Measurements from ENCODE around the gene VILL.

Gene VILL

DNA sequence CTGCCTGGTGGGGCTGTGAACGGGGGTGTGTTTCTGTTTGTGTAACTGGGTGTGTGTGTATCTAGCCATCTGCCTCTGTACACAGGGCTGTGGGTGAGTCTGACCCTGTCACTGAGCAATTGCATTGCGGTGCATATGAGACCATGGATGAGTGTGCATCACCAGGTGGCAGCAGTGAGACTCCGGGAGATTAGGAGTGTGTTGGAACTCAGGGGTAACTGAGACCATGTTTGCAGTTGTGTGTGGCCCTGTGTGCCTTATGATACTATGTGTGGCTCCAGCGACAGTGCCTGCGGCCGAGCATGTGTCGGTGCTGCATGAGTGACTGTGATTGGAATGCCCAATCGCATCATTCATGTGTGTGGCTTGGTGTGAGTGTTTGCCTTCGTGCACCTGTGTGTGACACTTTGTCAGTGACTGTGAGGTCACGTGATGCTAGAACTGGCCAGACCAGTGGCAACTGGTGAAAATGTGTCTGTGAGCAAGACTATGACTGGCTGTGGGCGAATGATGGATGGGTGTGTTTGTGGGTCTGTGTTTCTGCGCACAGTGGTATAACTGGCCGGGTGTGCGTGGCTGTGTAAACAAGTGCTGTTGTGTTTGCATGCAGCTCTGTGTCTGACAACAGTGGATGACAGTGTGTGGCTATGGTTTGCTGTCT is 14.0 kb downstream of the VILL start:
- Mint-ChIP-seq H3K27ac (no peak overlapping the region), H3K9me3 (no peaks in the 10 kb centered on the region), H3K36me3 (ENCODE audit: low read depth) (peaks cover 29% of the 10 kb centered on the region), H3K27me3 (ENCODE audit: low read depth) (no peaks in the 10 kb centered on the region), H3K4me1 (ENCODE audit: low read depth) (peaks cover 8% of the 10 kb centered on the region), H3K4me3 (no peak overlapping the region)
- DNase-seq (ENCODE audit: low spot score): peak; percentile 29

DNA sequence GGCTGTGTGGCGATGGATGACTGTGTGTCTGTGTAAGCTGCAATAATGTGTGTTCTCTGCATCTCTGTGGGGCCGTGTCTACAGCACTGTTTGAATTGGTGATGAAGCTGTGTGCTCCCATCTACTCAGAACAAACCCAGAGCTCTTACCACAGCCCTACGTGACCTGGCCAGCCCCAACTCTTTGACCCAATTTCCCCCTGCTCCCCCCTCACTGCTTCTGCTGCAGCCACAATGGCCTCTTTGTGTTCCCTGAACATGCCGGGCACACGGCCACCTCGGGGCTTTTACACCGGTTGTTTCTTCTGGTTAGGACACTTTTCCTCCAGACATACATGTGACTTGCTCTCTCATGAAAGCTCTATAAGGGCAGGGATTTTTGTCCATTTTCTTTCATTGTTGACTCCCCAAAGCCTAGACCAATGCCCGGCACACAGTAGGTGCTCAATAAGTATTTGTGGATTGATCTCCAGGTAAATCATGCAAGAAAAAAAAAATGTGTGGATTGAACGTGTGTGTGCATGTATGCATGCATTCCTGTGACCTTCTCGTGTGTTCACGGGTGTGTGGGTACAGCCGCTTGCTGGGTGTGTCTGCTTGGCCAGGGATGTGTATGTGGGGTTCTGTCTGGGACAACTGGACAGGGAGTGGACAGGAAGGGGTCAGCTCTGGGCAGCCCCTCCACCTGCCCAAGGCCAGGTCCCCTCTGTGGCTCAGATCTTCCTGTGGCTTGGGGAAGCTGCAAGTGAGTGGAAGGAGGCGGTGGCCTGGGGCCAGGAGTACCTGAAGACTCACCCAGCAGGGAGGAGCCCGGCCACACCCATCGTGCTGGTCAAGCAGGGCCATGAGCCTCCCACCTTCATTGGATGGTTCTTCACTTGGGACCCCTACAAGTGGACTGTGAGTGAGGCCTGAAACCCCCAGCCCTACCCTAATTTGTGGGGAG is 14.8 kb downstream of the VILL start:
- Mint-ChIP-seq H3K27me3 (ENCODE audit: low read depth) (no peaks in the 10 kb centered on the region), H3K9me3 (no peaks in the 10 kb centered on the region), H3K4me3 (no peak overlapping the region), H3K36me3 (ENCODE audit: low read depth) (peaks cover 25% of the 10 kb centered on the region), H3K27ac (no peak overlapping the region), H3K4me1 (ENCODE audit: low read depth) (peaks cover 7% of the 10 kb centered on the region)
- DNase-seq (ENCODE audit: low spot score): no peak

DNA sequence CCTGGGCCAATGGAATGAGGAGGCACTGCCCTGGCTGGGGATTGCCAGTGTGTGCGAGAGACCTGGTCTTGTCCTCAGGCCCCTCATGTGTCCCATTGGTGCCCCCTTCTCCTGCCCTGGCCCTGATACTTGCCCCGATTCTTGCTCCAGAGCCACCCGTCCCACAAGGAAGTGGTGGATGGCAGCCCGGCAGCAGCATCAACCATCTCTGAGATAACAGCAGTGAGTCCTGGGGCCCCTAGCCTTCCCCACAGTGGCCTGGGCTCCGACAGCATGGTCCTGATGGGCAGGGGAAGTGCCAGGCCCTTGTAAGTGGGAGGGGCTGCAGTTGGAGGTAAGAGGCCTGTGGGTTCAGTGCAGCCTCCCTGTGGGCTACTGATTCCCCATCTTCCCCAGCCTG is 15.4 kb downstream of the VILL start:
- Mint-ChIP-seq H3K9me3 (no peaks in the 10 kb centered on the region), H3K4me1 (ENCODE audit: low read depth) (peaks cover 7% of the 10 kb centered on the region), H3K36me3 (ENCODE audit: low read depth) (peaks cover 25% of the 10 kb centered on the region), H3K27ac (no peak overlapping the region), H3K4me3 (no peak overlapping the region), H3K27me3 (ENCODE audit: low read depth) (no peaks in the 10 kb centered on the region)
- DNase-seq (ENCODE audit: low spot score): no peak

DNA sequence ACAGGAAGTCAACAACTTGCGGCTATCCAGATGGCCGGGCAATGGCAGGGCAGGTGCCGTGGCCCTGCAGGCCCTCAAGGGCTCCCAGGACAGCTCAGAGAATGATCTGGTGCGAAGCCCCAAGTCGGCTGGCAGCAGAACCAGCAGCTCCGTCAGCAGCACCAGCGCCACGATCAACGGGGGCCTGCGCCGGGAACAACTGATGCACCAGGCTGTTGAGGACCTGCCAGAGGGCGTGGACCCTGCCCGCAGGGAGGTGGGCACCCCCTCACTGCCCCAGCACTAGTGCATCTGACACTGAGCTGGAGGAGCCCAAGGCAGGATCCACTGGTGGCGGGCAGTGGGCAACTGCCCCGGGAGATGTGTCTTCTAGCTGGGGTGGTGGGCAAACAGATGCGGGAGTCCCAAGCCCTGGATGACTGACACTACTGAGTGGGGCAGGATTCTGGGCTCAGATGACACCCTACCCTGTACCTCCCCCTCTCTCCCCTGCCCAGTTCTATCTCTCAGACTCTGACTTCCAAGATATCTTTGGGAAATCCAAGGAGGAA is 15.9 kb downstream of the VILL start:
- Mint-ChIP-seq H3K36me3 (ENCODE audit: low read depth) (peaks cover 25% of the 10 kb centered on the region), H3K4me3 (no peak overlapping the region), H3K4me1 (ENCODE audit: low read depth) (peaks cover 7% of the 10 kb centered on the region), H3K9me3 (no peaks in the 10 kb centered on the region), H3K27me3 (ENCODE audit: low read depth) (no peaks in the 10 kb centered on the region), H3K27ac (no peak overlapping the region)
- no peak for DNase-seq (ENCODE audit: low spot score)

DNA sequence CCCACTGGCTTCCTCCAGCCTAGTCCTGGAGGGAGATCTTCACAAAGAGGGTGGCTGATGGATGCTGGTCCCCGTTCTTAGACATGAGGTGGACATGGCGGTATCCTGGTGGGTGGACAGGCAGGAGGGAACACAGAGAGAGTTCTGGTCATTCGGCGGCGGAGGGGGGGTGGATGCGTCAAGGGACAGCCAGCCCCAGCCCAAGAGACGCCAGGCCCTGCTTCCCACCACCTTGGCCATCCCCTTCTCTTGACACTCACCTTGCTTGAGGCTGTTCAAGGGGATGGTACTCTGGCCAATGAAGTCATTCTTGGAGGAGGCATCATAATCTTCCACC is 17.1 kb downstream of the VILL start:
- DNase-seq (ENCODE audit: low spot score): no peak
- H3K9me3 Mint-ChIP-seq: no peaks in the 10 kb centered on the region
- H3K36me3 Mint-ChIP-seq (ENCODE audit: low read depth): peaks cover 20% of the 10 kb centered on the region
- H3K4me3 Mint-ChIP-seq: no peak overlapping the region
- H3K27ac Mint-ChIP-seq: no peak overlapping the region
- peaks cover 7% of the 10 kb centered on the region for H3K4me1 Mint-ChIP-seq (ENCODE audit: low read depth)
- no peaks in the 10 kb centered on the region for H3K27me3 Mint-ChIP-seq (ENCODE audit: low read depth)

DNA sequence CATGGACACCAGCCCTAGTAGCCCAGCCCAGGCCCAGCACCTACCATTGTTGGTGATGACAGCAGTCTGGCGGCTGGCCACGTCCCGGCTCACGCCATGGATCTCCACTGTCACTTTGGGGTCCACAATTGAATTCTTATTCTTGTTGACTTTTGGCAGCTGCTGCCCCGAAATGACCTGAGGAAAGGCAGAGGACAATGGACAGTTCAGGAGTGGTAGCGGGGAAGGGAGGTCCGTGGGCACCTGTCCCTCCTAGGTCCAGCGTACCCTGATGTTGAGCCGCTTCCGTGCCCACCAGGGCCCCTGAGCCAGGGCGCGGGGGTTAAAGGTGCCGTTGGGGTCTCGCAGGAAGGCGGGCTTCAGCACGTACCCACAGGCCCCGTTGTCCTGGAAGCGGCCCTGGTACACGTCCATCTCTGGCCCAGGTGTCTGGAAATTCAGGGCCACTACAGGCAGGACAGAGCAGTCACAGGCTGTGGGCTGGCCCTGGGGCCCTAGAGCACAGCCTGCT is 17.7 kb downstream of the VILL start:
- no peak for DNase-seq (ENCODE audit: low spot score)
- H3K9me3 Mint-ChIP-seq: no peaks in the 10 kb centered on the region
- peaks cover 18% of the 10 kb centered on the region for H3K36me3 Mint-ChIP-seq (ENCODE audit: low read depth)
- H3K27ac Mint-ChIP-seq: no peak overlapping the region
- H3K27me3 Mint-ChIP-seq (ENCODE audit: low read depth): no peaks in the 10 kb centered on the region
- no peak overlapping the region for H3K4me3 Mint-ChIP-seq
- peaks cover 5% of the 10 kb centered on the region for H3K4me1 Mint-ChIP-seq (ENCODE audit: low read depth)

DNA sequence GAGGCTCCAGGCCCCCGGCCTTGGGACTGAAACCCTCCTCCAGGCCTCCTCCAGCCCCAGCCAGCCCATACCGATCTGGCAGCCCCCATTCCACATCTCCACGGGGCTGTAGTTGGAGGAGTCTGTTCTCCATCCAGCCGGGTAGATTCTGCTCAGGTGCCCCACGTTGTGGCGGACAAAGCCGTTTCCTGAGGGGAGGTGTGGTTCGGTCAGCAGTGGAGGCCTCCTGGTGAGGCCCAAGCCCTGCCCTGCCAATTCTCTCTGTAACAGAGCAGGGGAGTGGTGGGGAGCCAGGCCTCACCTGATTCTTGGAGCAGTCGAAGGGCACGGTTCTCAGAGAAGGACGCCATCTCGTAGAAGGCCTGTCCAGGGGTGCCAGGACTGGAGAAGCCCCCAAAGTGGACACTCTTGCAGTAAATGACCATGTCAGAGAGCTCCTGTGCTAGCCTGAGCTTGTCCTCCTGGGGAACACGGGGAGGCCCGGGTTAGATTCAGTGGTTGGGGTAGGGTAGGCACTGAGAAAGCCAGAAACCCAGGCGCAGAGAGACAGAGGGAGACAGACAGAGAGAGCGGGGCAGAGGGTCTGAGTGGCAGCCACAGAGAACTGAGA is 18.5 kb downstream of the VILL start:
- Mint-ChIP-seq H3K27ac (peak overlapping the region; percentile 26), H3K36me3 (ENCODE audit: low read depth) (peaks cover 16% of the 10 kb centered on the region), H3K4me3 (no peak overlapping the region), H3K27me3 (ENCODE audit: low read depth) (no peaks in the 10 kb centered on the region), H3K9me3 (no peaks in the 10 kb centered on the region), H3K4me1 (ENCODE audit: low read depth) (peaks cover 5% of the 10 kb centered on the region)
- DNase-seq (ENCODE audit: low spot score): no peak

DNA sequence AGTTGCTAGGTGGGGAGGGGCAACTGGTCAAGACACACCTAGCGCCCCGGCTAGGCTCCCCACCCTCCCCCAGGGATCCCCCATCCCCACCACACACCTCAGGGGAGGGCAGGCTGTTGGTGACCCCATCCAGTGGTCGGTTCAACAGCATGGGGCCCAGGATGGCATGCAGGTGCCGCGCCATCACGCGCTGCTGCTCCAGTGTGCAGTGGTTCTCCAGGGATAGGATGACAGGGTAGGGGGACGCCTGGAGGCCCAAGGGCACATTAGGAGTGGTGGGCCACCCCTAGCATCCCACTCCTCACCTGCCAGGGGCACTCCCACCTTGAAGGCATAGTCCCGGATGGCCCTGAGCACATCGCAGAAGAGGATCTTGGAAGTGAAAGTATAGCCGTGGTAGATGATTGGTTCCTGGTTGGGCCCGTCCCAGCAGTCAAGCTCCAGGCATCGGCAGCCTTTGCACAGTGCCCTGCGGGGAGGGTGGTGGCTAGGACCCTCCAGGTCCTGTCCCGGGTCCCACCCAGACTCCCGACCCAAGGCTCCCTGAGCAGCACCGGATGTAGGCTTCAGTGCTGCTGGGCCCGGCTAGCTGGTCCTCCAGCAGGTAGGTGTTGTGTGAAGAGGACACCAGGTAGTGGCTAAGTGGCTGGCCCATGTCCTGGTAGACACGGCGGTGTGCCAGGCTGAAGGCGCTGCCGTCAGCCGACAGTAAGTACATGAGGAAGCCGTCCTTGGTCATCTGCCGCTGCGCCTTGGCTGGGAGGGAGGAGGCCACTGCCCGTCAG is 19.4 kb downstream of the VILL start:
- H3K4me3 Mint-ChIP-seq: no peak overlapping the region
- DNase-seq (ENCODE audit: low spot score): no peak
- H3K9me3 Mint-ChIP-seq: no peaks in the 10 kb centered on the region
- H3K27ac Mint-ChIP-seq: no peak overlapping the region
- H3K27me3 Mint-ChIP-seq (ENCODE audit: low read depth): no peaks in the 10 kb centered on the region
- H3K4me1 Mint-ChIP-seq (ENCODE audit: low read depth): no peaks in the 10 kb centered on the region
- H3K36me3 Mint-ChIP-seq (ENCODE audit: low read depth): peaks cover 12% of the 10 kb centered on the region

DNA sequence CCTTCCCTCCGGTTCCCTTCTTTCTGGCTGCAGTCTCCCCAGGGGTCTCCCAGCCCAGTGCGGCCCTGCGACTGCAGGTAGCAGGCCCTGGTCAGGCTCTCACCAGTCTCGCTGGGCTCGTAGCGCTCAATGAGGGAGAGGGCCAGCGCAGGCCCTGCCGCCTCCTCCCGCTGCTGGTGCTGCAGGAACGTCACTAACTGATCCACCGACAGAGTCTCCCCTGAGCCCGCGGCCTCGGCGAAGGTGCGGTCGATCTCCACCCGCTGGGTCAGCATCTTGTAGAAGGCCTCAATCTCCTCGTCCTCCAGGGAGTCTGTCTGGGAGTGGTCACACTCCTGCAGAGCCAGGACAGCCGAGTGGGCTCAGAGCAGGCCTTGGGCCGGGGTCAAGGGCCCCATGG is 20.5 kb downstream of the VILL start:
- Mint-ChIP-seq H3K9me3 (no peaks in the 10 kb centered on the region), H3K4me1 (ENCODE audit: low read depth) (no peaks in the 10 kb centered on the region), H3K27ac (no peak overlapping the region), H3K36me3 (ENCODE audit: low read depth) (peaks cover 22% of the 10 kb centered on the region), H3K27me3 (ENCODE audit: low read depth) (no peaks in the 10 kb centered on the region), H3K4me3 (no peak overlapping the region)
- DNase-seq (ENCODE audit: low spot score): no peak

DNA sequence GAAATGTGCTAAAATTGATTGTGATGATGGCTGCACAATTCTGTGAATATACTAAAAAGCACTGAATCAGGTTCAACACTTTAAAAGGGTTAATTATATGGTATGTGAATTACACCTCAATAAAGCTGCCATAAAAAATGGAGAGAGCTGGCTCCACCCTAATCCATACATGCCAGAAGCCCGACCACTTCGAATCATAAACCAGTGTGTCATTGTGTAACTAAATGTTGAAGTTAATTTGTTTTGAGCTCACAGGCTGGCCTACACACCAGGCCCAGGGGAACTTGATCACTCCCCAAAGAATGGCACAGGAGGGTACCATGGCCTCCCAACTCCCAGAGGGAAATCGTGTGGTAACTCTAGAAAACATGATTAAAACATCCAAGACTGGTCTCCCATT is 24.9 kb downstream of the VILL start:
- Mint-ChIP-seq H3K27ac (no peak overlapping the region), H3K27me3 (ENCODE audit: low read depth) (no peaks in the 10 kb centered on the region), H3K4me1 (ENCODE audit: low read depth) (no peaks in the 10 kb centered on the region), H3K36me3 (ENCODE audit: low read depth) (peaks cover 25% of the 10 kb centered on the region), H3K9me3 (no peaks in the 10 kb centered on the region), H3K4me3 (no peak overlapping the region)
- DNase-seq (ENCODE audit: low spot score): no peak

DNA sequence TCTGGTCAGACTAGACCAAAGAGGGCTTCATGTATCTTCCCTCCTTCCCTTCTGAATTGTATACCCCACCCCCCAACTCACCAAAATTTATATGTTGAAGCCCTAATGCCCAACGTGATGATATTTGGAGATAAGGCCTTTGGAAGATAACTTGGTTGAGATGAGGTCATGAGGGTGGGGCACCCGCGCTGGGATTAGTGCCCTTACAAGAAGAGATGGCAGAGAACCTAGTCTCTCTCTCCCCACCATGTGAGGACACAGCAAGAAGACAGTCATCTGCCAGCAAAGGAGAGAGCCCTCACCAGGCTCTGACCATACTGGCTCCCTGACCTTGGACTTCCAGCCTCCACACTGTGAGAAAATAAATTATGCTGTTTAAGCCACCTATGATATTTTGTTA is 25.4 kb downstream of the VILL start:
- Mint-ChIP-seq H3K4me1 (ENCODE audit: low read depth) (peaks cover 2% of the 10 kb centered on the region), H3K36me3 (ENCODE audit: low read depth) (peaks cover 25% of the 10 kb centered on the region), H3K9me3 (no peaks in the 10 kb centered on the region), H3K4me3 (no peak overlapping the region), H3K27me3 (ENCODE audit: low read depth) (no peaks in the 10 kb centered on the region), H3K27ac (no peak overlapping the region)
- DNase-seq (ENCODE audit: low spot score): no peak

DNA sequence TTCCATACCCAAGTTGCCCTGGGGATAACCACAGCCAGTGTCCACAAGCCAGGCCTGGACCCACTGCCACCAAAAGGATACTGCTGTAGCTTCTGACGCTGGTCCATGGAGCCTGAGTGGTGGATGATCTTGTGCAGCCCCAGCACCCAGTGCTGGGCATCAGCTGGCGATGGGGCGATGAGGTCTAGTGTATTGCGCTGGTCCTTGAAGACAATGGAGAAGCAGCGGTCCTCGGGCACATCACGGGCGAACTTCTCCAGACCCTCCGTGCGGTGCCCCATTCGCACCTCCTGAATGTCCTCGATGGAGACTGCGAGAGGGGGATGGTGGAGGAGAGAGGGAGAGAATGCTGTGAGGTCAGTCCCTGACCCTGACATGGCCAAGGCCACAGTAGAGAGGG is 25.8 kb downstream of the VILL start:
- H3K27ac Mint-ChIP-seq: no peak overlapping the region
- no peaks in the 10 kb centered on the region for H3K9me3 Mint-ChIP-seq
- H3K36me3 Mint-ChIP-seq (ENCODE audit: low read depth): peaks cover 25% of the 10 kb centered on the region
- H3K27me3 Mint-ChIP-seq (ENCODE audit: low read depth): no peaks in the 10 kb centered on the region
- no peak overlapping the region for H3K4me3 Mint-ChIP-seq
- DNase-seq (ENCODE audit: low spot score): no peak
- H3K4me1 Mint-ChIP-seq (ENCODE audit: low read depth): peaks cover 4% of the 10 kb centered on the region

DNA sequence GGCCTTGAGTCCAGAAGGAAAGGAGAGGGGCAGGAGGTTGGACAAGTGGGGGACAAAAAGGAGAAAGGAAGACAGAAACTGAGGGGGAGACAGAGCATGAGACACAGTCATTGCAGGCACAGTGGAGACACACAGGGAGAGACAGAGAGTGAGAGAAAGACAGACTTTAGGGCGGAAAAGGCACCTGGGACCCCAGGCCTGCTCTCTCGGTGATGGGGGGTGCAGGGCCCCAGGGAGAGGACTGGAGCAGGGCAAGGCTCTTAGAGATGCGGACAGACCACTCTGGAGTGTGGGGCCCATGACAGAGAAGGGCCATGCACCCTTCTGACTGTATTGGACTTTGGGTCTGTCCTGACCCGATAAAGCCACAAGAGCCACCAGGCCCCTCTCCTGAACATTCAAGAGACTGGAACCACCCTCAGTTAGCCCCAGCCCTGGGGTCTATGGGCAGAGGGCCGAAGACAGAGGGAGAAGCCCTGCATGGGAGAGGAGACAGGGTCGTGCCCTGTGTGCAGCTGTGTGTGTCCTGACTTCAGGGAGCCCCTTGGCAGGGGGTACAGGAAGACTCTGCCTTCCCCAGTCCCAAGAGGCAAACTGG is 26.4 kb downstream of the VILL start:
- Mint-ChIP-seq H3K27ac (no peak overlapping the region), H3K4me3 (no peak overlapping the region), H3K27me3 (ENCODE audit: low read depth) (no peaks in the 10 kb centered on the region), H3K4me1 (ENCODE audit: low read depth) (peaks cover 4% of the 10 kb centered on the region), H3K9me3 (no peaks in the 10 kb centered on the region), H3K36me3 (ENCODE audit: low read depth) (peaks cover 25% of the 10 kb centered on the region)
- DNase-seq (ENCODE audit: low spot score): no peak
